GM12878 (cell line): ENCODE results near the gene PHGDH. TPM values are rescaled to one million over a fixed set of nuclear protein-coding genes. Genes with fewer than 3 reads are reported as not detected.

ENCODE experiments used
- BHLHE40 ChIP-seq, 2 experiments: fragments of 450-650 bp in 1 of 2; IDR thresholded peaks; 2 replicates each; pipeline ENCODE4 v1.6.1; 2011 to 2017; ENCODE audit warnings: low read depth in 2 of 2, borderline replicate concordance in 1 of 2, improper control_type of control experiment in 1 of 2, low read length in 1 of 2, mild to moderate bottlenecking in 1 of 2
- CBX3 ChIP-seq: fragments of 200-600 bp; sonication (generic); IDR thresholded peaks from 2 replicates; pipeline ENCODE4 v1.6.1; 2016; ENCODE audit warnings: low read depth, borderline replicate concordance
- CHD1 ChIP-seq: IDR thresholded peaks from 2 replicates; pipeline ENCODE4 v1.6.1; 2012; ENCODE audit warnings: low read depth, low read length, improper control_type of control experiment
- CREB1 ChIP-seq: IDR thresholded peaks from 2 replicates; pipeline ENCODE4 v1.6.1; 2012; ENCODE audit warnings: low read depth, mild to moderate bottlenecking, inconsistent platforms
- CREM ChIP-seq: IDR thresholded peaks from 2 replicates; pipeline ENCODE4 v1.6.1; 2014; ENCODE audit warnings: antibody characterized with exemption, low read depth
- EGR1 ChIP-seq, 2 experiments: IDR thresholded peaks; 1 replicate in 1 of 2; 2 replicates in 1 of 2; pipeline ENCODE4 v1.6.1; 2011 to 2012; ENCODE audit warnings: low read depth in 2 of 2, low read length in 2 of 2, borderline replicate concordance in 1 of 2, mild to moderate bottlenecking in 1 of 2, moderate library complexity in 1 of 2
- GABPA ChIP-seq: IDR thresholded peaks from 2 replicates; pipeline ENCODE4 v1.6.1; 2014; ENCODE audit warnings: antibody characterized with exemption, low read depth, mild to moderate bottlenecking, inconsistent platforms
- JUNB ChIP-seq: IDR thresholded peaks from 2 replicates; pipeline ENCODE4 v1.6.1; 2016; ENCODE audit warnings: antibody characterized with exemption, mild to moderate bottlenecking
- MEF2A ChIP-seq: IDR thresholded peaks from 2 replicates; pipeline ENCODE4 v1.6.1; 2011; ENCODE audit warnings: low read depth, mild to moderate bottlenecking, low read length, moderate library complexity; ENCODE audit not compliant: insufficient read depth
- NR2F1 ChIP-seq: fragments of 450-650 bp; conservative IDR thresholded peaks from 2 replicates; pipeline ENCODE4 v1.6.1; 2017; ENCODE audit warnings: mild to moderate bottlenecking
- RBBP5 ChIP-seq: fragments of 200-600 bp; sonication (generic); conservative IDR thresholded peaks from 2 replicates; pipeline ENCODE4 v1.6.1; 2016
- SRF ChIP-seq, 2 experiments: IDR thresholded peaks; 2 replicates each; pipeline ENCODE4 v1.6.1; 2011; ENCODE audit warnings: low read depth in 2 of 2, low read length in 2 of 2, mild to moderate bottlenecking in 1 of 2, moderate library complexity in 1 of 2
- USF2 ChIP-seq: IDR thresholded peaks from 2 replicates; pipeline ENCODE4 v1.6.1; 2011; ENCODE audit warnings: low read depth, low read length, improper control_type of control experiment, borderline replicate concordance
- YBX1 ChIP-seq: fragments of 450-650 bp; IDR thresholded peaks from 2 replicates; pipeline ENCODE4 v1.6.1; 2016; ENCODE audit warnings: antibody characterized with exemption
- ZNF24 ChIP-seq: fragments of 450-650 bp; IDR thresholded peaks from 2 replicates; pipeline ENCODE4 v1.6.1; 2017; ENCODE audit warnings: antibody characterized with exemption, mild to moderate bottlenecking
- ZNF592 ChIP-seq: fragments of 450-650 bp; IDR thresholded peaks from 2 replicates; pipeline ENCODE4 v1.6.1; 2017; ENCODE audit warnings: mild to moderate bottlenecking, moderate library complexity
- ZNF687 ChIP-seq: fragments of 450-650 bp; IDR thresholded peaks from 2 replicates; pipeline ENCODE4 v1.6.1; 2017; ENCODE audit warnings: mild to moderate bottlenecking, moderate library complexity
- polyA plus RNA-seq, 11 experiments: library from polyadenylated mRNA; depleted of rRNA in 4 of 11; unstranded in 6 of 11; stranded (reverse) in 5 of 11; fragments of >200 nt; fragmentation: Nextera tagmentation in 4 of 11; fragmentation: Illumina TruSeq in 1 of 11; extraction: Ambion mirVana in 4 of 11; extraction: Trizol in 1 of 11; gene quantifications; 1 replicate in 1 of 11; 2 replicates in 10 of 11; pipeline versions ENCODE4 v1.2.1 to v1.2.3, GENCODE V29; 2011 to 2016; ENCODE audit warnings: inconsistent platforms in 2 of 11, missing spikeins in 2 of 11, low read depth in 1 of 11
- total RNA-seq, 4 experiments: library from RNA; depleted of rRNA in 3 of 4; stranded (reverse); fragments of >200 nt in 3 of 4; fragmentation: Illumina TruSeq in 1 of 4; extraction: Trizol in 1 of 4; gene quantifications; 2 replicates each; pipeline versions ENCODE4 v1.2.1 to v1.2.3, GENCODE V29; 2013 to 2021
- TF ChIP-seq, protein P1 (sequence below): fragments of 450-650 bp; IDR thresholded peaks from 2 replicates; pipeline ENCODE4 v1.6.1; 2017; ENCODE audit warnings: mild to moderate bottlenecking
- TF ChIP-seq, protein P2 (sequence below): IDR thresholded peaks from 2 replicates; pipeline ENCODE4 v1.6.1; 2012; ENCODE audit warnings: low read depth, low read length, improper control_type of control experiment

Gene PHGDH
- total and polyA plus RNA-seq, 10 of the 15 experiments (the other 5 are each of a cell fraction or from before 2014, with no cell fraction given) = 3.9 to 47.8 (median 25.9) TPM

- TF ChIP-seq ZNF592 = no peak
- no peak for TF ChIP-seq CHD1
- TF ChIP-seq ZNF24 = no peak
- TF ChIP-seq ZNF687 = peak; percentile 14; the same call in 1 of the 2 replicates
- no peak for TF ChIP-seq RBBP5
- no peak for TF ChIP-seq CREB1
- TF ChIP-seq, protein P1, sequence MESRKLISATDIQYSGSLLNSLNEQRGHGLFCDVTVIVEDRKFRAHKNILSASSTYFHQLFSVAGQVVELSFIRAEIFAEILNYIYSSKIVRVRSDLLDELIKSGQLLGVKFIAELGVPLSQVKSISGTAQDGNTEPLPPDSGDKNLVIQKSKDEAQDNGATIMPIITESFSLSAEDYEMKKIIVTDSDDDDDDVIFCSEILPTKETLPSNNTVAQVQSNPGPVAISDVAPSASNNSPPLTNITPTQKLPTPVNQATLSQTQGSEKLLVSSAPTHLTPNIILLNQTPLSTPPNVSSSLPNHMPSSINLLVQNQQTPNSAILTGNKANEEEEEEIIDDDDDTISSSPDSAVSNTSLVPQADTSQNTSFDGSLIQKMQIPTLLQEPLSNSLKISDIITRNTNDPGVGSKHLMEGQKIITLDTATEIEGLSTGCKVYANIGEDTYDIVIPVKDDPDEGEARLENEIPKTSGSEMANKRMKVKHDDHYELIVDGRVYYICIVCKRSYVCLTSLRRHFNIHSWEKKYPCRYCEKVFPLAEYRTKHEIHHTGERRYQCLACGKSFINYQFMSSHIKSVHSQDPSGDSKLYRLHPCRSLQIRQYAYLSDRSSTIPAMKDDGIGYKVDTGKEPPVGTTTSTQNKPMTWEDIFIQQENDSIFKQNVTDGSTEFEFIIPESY = no peak
- TF ChIP-seq GABPA = peak; percentile 26; the same call in 1 of the 2 replicates
- TF ChIP-seq NR2F1 = no peak
- no peak for TF ChIP-seq USF2
- TF ChIP-seq CREM = peak; percentile 78
- peak; percentile 97 for TF ChIP-seq JUNB
- peak; percentile 46 to 60; a peak in 2 of 4 replicates for TF ChIP-seq BHLHE40 (IDR thresholded peaks at IDR 0.05; ENCODE audit: borderline replicate concordance in 1 of 2, low read depth in 2 of 2, low read length in 1 of 2)
- peak; percentile 99 for TF ChIP-seq MEF2A
- TF ChIP-seq SRF (IDR thresholded peaks at IDR 0.05; ENCODE audit: low read depth in 2 of 2, low read length in 2 of 2) = peak in 1 of 2 experiments; percentile 72; a peak in 1 of 4 replicates
- no peak for TF ChIP-seq YBX1
- TF ChIP-seq, protein P2, sequence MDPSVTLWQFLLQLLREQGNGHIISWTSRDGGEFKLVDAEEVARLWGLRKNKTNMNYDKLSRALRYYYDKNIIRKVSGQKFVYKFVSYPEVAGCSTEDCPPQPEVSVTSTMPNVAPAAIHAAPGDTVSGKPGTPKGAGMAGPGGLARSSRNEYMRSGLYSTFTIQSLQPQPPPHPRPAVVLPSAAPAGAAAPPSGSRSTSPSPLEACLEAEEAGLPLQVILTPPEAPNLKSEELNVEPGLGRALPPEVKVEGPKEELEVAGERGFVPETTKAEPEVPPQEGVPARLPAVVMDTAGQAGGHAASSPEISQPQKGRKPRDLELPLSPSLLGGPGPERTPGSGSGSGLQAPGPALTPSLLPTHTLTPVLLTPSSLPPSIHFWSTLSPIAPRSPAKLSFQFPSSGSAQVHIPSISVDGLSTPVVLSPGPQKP = no peak
- no peak for TF ChIP-seq EGR1 (IDR thresholded peaks at IDR 0.05; ENCODE audit: borderline replicate concordance in 1 of 2, low read depth in 2 of 2, low read length in 2 of 2)
- TF ChIP-seq CBX3 = no peak
These were observed 49.7 kb upstream of the PHGDH start (continued) for GRCh38 chr1:119662034-119662437.
